Stimulated activated CD8-positive, alpha-beta memory T cell treated with anti-CD3 and anti-CD28 coated beads, Interleukin-7, amount 100 ng/mL, for 48 hours (primary cell): ENCODE results near the gene MYLK3.

ENCODE experiments used
- DNase-seq, 2 donors: peaks; one replicate each; pipeline ENCODE4 v3.0.0-alpha.2; 2020; ENCODE audit warnings: low read depth in 1 of 2; ENCODE audit errors: extremely low read depth in 1 of 2

The MYLK3 gene

DNA sequence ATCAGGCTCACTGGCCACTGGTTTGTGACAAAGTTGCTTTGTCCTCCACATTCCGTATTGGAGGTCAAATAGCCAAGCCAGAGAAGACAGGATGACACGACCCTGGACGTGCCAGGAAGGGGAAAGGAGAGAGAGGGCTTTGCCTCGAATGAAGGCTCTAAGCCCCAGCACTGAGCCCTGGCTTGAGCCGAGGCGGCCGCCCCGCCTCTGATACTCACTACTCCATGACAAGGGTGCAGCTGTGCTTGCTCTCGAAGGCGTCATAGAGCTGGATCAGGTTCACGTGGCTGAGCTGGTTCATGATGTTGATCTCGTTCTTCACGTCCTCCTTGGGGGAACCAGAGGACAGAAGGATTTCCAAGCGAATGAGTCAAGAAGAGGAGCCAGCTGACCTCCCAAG, 19.3 kb downstream of the MYLK3 start:
- no peak for DNase-seq

DNA sequence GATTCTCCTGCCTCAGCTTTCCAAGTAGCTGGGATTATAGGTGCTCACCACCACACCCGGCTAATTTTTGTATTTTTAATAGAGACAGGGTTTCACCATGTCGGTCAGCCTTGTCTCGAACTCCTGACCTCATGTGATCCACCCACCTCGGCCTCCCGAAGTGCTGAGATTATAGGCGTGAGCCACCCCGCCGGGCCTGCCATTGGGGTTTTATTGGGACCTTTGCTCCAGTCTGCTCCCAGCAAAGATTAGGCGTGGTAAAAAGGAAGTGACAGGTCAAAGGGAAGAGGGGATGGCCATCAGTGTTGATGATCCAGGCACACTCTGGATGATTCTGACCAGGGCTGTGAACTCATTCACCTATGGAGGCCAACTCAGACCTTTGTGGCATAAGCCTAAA, 20.5 kb downstream of the MYLK3 start:
- DNase-seq, result no peak

DNA sequence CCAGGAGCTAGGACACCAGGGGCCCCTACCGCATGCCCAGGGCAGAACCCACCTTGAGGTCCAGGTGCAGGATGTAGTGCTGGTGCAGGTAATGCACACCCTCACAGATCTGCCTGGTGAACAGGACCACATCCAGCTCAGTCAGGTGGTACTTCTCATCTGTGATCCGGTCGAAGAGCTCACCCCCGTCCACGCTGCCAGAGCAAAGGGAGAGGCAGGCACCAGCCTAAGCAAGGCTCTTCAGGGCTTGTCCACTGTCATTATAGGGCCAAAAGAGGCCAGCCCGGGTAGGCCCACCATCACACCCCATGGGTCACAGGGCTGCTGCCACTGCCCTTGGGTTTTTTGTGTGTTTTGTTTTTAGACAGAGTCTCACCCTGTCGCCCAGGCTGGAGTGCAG, 21.0 kb downstream of the MYLK3 start:
- no peak for DNase-seq

- DNase-seq, result no peak
These were observed 26.3 kb downstream of the MYLK3 start for GRCh38 chr16:46721885-46722284.

GRCh38 chr16:46720619-46721018, 27.5 kb downstream of the MYLK3 start:
- no peak for DNase-seq

DNA sequence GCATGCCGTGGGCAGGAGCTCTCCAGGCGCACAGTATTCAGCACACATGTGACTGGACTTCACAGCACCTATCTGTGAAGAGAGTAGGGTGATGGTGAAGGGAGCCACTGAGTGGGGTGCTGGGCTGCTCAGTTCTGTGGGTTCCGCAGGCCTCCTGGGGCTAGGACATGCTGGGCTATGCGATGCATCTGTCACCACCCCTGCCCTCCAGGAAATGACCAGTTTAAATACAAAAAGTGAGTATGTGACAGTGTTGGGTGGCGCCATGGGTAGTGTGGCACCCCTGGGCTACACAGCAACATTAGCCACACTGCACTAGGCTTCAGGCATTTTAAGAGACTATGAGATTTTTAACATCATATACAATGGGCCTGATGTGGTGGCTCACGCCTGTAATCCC, 28.6 kb downstream of the MYLK3 start:
- DNase-seq, result no peak

DNA sequence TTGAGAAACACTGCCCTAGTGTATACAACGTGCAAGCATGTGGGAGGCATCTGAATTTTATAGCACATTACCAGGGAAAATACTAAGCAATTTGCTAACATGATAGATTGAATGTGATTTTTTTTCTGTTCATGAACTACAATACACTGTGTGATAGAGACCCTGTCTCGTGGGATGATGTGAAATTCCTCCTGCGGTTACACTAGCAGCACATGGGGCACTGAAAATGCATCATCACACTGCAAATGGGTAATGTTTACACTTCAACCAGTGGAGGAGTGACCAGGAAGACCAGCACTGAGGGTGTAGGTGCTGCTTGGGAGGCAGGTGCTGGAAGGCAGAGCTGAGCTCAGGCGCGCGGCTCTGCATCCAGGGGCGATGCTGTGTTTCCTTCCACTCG, 29.9 kb downstream of the MYLK3 start:
- no peak for DNase-seq

- DNase-seq, result no peak
These were observed 30.5 kb downstream of the MYLK3 start for GRCh38 chr16:46717692-46718091.

DNA sequence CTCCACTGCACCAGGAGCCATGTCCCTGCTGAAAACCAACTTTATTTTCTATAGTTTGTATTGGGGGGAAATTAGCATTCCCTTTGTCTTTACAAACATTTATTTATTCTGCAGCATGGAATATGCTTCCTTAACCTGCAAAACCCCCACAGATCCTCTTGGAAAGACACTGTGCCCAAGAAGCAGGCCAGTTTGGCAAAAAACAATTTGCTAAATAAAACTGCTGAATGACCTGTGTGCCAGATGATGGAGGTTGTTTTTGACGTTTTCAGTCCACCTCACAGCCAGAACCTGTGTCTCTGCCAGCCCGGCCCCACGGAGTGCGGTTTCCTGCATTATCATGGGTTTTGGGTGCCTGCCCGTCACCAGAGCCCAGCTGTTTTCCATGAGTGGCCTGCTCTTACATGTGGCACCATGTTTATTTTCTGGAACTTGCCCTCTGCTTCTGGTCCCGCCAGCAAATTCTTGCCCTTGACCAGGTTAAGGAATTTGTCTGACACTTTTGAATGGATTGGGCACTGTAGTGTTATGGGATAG, 32.3 kb downstream of the MYLK3 start:
- no peak for DNase-seq

- no peak for DNase-seq
These were observed 33.1 kb downstream of the MYLK3 start for GRCh38 chr16:46714797-46715591.

DNA sequence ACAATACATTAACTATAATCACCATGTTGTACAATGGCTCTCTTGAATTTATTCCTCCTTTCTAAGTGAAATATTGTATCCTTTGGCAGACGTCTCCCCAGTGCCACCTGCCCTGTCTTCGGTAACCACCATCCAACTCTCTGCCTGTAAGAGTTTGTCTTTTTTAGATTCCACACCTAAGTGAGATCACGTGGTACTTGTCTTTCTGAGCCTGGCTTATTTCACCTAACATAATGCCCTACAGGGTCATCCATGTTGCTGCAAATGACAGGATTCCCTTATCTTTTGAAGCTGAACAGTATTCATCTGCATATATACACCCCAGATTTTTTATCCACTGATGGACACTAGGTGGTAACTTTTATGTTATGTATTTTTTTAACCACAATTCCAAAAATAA, 34.5 kb downstream of the MYLK3 start:
- no peak for DNase-seq

DNA sequence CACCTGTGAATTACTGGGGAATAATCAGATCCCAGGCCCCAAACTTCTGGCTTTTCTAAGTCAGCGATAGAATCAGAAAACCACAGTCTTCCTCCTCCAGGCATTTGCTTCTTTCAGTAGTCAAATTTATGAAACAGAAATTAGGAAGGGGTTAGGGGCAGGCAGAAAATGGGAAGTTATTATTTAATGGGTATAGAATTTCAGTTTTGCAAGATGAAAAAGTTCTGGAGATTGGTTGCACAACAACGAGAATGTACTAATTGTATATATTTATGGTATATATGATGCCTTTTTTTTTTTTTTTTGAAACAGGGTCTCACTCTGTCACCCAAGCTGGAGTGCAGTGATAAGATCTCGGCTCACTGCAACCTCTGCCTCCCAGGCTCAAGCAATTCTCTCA, 35.2 kb downstream of the MYLK3 start:
- DNase-seq, result no peak

DNA sequence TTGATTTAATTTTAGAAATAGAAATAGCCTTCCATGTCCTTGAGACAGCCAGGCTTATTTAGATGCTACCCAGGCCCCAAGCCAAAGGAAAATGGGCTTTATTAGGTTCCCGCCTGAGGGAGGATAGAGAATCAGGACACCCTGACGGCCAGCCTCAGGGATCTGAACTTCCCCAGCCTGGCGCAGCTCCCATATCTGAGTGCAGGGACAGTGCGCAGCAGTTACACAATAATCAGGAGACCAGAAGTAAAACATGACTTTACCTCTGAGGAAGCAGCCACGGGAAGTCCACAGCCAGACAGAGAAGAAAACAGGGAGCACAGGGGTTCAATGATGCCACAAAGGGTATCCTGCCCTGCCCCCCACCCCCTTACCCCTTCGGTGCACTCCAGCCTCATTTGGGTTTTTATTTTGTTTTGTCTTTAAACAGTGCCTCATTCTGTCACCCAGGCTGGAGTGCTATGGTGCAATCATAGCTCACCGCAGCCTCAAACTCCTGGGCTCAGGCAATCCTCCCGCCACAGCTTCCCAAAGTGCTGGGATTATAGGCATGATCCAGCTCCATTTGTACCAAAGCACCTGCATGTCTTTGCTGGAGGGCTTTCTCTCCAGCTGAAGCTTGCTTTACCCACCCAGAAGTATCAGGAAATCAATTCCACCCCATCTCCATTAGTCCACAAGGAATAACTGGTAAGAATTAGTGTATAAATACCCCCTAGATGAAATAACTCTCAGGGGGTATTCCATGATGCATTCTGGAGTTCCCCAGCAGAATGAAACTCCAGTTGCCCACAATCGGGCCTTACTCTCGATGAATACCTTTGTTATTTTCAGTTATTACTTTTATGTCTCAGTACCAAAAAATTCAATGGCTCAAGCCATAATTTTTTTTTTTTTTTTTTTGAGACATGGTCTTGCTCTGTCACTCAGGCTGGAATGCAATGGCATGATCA, 36.8 kb downstream of the MYLK3 start:
- no peak for DNase-seq

DNA sequence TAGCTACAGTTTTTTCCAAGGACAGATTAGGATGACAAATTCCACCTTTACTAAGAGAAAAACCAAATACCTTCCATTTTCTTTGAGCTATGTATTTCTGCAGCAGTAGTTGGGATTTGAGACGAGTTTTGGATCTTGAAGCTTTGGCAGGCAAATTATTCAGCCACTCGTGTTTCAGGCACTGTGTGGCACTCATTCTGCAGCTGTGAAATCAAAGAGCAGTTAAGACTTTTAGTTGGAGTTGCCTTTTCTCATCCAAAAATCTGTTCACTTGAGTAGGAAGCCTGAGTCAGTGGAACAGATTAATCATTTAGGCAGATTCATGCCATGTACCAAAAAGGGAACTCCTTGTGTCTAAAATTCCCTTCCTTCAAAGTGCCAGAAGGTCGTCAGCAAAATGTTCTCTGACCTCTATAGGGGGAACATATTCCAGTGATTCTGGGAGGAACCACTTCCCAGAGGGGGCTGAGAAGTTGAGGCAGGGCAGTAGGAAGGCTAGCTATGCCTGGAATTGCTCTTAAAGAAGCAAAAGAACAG, 38.6 kb downstream of the MYLK3 start:
- DNase-seq, result no peak

- DNase-seq, result no peak
These were observed 41.5 kb downstream of the MYLK3 start for GRCh38 chr16:46706642-46707041.

- no peak for DNase-seq
These were observed 46.1 kb downstream of the MYLK3 start for GRCh38 chr16:46702030-46702429.

DNA sequence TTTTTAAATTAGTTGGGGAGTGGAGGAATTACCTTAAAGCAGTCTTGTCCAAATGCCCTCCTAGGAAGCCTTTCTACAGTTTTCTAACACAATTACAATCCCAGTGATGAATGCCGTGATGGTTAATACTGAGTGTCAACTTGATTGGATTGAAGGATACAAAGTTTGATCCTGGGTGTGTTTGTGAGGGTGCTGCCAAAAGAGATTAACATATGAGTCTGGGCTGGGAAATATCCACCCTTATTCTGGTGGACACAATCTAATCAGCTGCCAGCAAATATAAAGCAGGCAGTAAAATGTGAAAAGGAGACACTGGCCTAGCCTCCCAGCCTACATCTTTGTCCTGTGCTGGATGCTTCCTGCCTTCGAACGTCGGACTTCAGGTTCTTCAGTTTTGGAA, 46.5 kb downstream of the MYLK3 start:
- no peak for DNase-seq

- DNase-seq, result no peak
These were observed 48.1 kb downstream of the MYLK3 start for GRCh38 chr16:46700048-46700447.

DNA sequence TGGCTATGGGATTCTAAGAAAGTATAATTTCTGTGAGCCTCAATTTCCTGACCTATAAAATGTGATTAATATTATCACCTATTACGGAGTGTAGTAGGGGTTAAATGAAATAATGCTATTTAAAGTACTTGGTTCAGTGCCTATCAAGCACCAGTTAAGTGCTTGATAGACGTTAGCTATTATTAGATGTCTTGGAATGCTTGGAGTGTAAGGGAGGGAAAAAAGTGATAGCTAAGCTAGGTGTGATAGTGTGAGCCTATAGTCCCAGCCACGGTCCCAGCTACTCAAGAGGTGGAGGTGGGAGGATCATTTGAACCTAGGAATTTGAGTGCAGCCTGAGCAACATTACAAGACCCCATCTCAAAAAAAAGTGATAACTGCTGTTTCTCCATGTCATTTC, 51.2 kb downstream of the MYLK3 start:
- no peak for DNase-seq

DNA sequence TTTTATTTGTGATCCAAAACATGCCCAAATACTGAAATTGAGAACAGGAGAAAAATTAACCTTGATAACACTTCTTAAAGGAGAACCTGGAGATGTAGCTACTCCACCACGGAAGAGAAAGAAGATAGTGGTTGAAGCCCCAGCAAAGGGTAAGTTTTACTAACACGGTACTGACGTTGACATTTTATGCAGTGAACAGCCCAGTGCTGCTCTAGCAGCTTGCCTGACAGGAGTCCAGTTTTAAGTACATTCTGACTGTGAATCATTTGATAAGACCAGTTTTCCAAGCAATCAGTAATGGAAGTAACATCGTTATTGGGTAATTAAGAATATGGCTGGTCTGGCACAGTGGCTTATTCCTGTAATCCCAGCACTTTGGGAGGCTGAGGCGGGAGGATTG, 52.2 kb downstream of the MYLK3 start:
- no peak for DNase-seq

DNA sequence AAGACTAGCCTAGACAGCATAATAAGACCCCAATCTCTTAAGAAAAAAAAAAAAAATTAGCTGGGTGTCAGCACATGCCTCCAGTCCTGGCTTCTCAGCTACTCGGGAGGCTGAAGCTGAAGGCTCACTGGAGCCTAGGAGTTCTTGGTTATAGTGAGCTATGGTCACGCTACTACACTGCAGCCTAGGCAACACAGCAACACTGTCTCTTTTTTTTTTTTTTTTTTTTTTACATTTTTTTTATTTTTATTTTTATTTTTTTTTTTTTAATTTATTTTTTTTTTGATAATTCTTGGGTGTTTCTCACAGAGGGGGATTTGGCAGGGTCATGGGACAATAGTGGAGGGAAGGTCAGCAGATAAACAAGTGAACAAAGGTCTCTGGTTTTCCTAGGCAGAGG, 54.5 kb downstream of the MYLK3 start:
- DNase-seq, result no peak

DNA sequence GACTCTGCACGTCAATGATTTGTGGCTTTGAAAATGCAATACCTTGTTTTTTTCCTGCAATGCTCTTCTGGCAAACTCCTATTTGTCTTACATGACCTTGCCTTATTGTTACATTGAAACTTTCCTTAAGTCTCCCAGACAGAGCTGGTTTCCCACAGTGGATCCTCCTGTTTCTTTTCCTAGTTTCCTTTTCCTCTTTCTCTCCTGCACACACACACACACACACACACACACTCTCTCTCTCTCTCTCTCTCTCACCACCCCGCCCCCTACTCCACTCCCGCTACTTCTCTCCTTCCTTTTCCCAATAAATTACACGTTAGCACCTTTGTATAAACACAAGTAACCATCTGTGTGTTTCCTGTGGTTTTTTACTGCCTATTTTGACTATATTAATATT, 56.4 kb downstream of the MYLK3 start:
- DNase-seq, result no peak
